Kidney epithelial cell (primary cell): ENCODE data around the gene UBXN4. TPM values are rescaled to one million over a fixed set of nuclear protein-coding genes. Genes with fewer than 3 reads are reported as not detected.

Experiments
- DNase-seq: peaks from one replicate; pipeline ENCODE4 v3.0.0-alpha.2; 2010; ENCODE audit warnings: low read depth
- H3K27me3 ChIP-seq: 2 replicates; pipeline ENCODE4 v1.6.0; 2011; ENCODE audit warnings: low read length; ENCODE audit not compliant: control insufficient read depth, insufficient read depth
- H3K36me3 ChIP-seq: 2 replicates; pipeline ENCODE4 v1.5.1; 2011; ENCODE audit warnings: low read length; ENCODE audit not compliant: control insufficient read depth, insufficient read depth
- H3K4me3 ChIP-seq: 2 replicates; pipeline ENCODE4 v1.5.1; 2011; ENCODE audit warnings: low read depth, mild to moderate bottlenecking, control low read depth, low read length
- CTCF ChIP-seq: IDR thresholded peaks from 2 replicates; pipeline ENCODE4 v1.5.1; 2011; ENCODE audit warnings: mild to moderate bottlenecking, moderate library complexity, low read length, control low read depth, inconsistent platforms; ENCODE audit not compliant: insufficient read depth, poor library complexity, severe bottlenecking
- total RNA-seq: library from RNA; depleted of rRNA; stranded (reverse); fragments of >200 nt; gene quantifications from 2 replicates; pipeline ENCODE4 v1.2.3, GENCODE V29; 2015

Gene UBXN4
- total RNA-seq, 1 donor from 2014 or later: 67.9 TPM

DNA sequence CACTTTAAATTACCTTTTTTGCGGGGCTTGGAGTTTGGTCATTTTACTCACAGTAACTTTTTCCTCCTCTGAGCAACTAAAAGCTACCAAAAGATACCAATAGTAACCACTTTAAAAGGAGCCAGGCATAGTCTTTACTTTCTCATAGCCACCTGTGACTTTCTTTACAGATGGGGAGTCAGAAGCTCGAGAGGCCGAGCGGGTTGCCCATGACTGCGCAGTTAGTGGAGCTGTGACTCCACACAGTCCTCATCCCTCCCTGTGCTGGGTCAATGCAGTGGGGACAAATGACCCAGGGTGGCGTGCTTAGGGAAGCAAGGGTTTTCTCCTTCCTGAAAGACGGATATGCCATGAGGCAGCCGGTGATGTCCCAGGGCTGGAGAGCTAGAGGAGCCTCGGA is 83.5 kb downstream of the UBXN4 start:
- Histone ChIP-seq H3K4me3 (no peak overlapping the region), H3K27me3 (no peaks in the 10 kb centered on the region), H3K36me3 (no peaks in the 10 kb centered on the region)
- TF ChIP-seq CTCF: no peak
- DNase-seq: no peak

DNA sequence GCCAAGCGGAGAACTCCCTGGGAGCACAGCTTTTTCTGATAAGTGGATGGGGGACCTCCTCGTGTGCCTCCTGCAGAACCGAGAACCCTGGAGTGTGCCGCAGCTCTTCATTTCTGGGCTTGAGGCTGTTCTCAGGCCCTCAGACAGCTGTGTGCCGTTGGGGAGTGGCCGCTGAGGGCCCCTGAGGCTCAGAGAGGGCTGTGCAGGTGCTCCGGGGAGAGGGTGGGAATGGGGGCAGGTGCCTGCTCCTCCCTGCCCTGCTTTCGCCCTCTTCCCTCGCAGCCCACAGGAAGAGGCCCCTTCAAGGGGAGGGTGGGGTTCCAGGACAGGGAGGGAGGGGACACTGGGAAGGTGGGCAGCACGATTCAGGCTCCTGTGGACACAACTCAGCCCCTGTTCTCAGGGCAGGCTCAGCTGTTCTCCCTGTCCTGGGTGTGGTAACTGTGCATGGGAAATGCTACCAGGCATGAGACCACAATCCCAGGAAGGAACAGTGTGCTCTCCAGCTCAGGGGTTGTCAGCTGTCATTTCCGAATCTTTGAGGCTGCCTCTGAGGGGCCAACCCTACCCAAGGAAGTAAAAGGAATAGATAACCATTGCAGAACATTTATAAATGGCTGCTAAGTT is 84.0 kb downstream of the UBXN4 start:
- Histone ChIP-seq H3K4me3 (no peak overlapping the region), H3K27me3 (no peaks in the 10 kb centered on the region), H3K36me3 (no peaks in the 10 kb centered on the region)
- no peak for DNase-seq
- no peak for TF ChIP-seq CTCF

DNA sequence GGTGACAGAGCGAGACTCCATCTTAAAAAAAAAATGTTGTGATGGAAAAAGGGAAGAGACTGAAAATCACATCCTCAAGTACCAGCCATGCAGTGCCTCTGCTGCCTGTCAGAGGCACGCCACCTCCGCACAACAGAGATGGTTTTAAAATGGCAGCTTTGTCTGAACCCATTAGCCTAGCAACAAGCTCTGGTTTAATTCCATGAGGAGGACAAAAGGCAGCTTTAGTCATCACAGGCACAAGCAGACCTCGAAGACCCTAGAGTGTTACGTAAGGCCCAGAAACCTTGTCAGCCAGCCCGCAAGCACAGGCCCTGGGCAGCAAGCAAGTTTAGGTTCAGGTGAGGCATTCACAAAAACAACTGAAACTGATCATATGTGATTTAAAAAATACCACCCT is 84.9 kb downstream of the UBXN4 start:
- TF ChIP-seq CTCF: no peak
- no peaks in the 10 kb centered on the region for H3K27me3 ChIP-seq
- DNase-seq: no peak
- no peaks in the 10 kb centered on the region for H3K36me3 ChIP-seq
- H3K4me3 ChIP-seq: no peak overlapping the region

- H3K36me3 ChIP-seq: no peaks in the 10 kb centered on the region
- no peak for TF ChIP-seq CTCF
- no peak for DNase-seq
- no peak overlapping the region for H3K4me3 ChIP-seq
- no peaks in the 10 kb centered on the region for H3K27me3 ChIP-seq
Measured at GRCh38 chr2:135829378-135830135, 87.9 kb downstream of the UBXN4 start.

DNA sequence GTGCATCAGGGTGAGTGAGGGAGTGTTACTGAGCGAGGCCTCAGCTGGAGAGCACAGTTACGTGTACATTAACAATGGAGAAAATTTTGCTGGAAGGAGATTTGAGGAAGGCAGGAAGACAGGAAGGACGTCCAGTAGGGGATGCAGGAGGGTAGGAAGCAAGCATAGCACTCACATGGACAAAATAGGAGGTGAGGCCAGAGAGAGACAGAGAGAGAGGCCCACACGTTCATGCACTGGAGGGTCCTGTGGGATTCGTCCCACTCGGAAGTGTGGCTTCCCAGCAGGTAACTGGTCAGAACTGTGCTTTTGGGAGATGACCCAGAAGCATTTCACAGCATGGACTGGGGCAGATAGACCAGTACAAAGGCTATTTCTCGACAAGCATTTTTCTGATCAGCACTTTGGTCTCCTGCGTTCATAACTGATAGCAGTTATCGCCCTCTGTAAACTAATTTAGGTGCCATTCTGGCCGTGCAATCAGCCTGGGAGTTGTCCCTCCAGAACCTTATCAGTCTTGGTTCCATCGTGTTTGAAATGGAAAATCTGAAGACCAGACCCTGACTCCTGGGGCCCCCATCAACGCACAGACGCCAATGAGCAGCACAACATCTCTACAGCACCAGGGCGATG is 89.6 kb downstream of the UBXN4 start:
- H3K4me3 ChIP-seq: no peak overlapping the region
- H3K27me3 ChIP-seq: no peaks in the 10 kb centered on the region
- no peak for TF ChIP-seq CTCF
- DNase-seq: no peak
- H3K36me3 ChIP-seq: no peaks in the 10 kb centered on the region
